Smooth muscle cell (in vitro differentiated cells): ENCODE results near the gene TSPAN5. TPM values are rescaled to one million over a fixed set of nuclear protein-coding genes. Genes with fewer than 3 reads are reported as not detected.

Experiments
- DNase-seq: peaks from one replicate; lab custom pipeline; 2025; ENCODE audit not compliant: unreplicated experiment; lab: John Stamatoyannopoulos, UW
- H2AFZ ChIP-seq: fragments of 200-600 bp; sonication (generic); 2 replicates; pipeline ENCODE4 v1.6.0; 2016; ENCODE audit warnings: antibody characterized with exemption, low read depth, mild to moderate bottlenecking
- H3F3A ChIP-seq: fragments of 200-600 bp; sonication (generic); 2 replicates; pipeline ENCODE4 v1.6.0; 2017; ENCODE audit warnings: antibody characterized with exemption, low read depth
- H3K27ac ChIP-seq: fragments of 200-600 bp; sonication (generic); 2 replicates; pipeline ENCODE4 v1.5.1; 2016; ENCODE audit warnings: low read depth, mild to moderate bottlenecking
- H3K27me3 ChIP-seq: fragments of 200-600 bp; sonication (generic); 2 replicates; pipeline ENCODE4 v1.6.1; 2016; ENCODE audit warnings: low read depth, mild to moderate bottlenecking
- H3K36me3 ChIP-seq: fragments of 200-600 bp; sonication (generic); 2 replicates; pipeline ENCODE4 v1.5.1; 2016; ENCODE audit warnings: low read depth
- H3K4me1 ChIP-seq: fragments of 200-600 bp; sonication (generic); 2 replicates; pipeline ENCODE4 v1.5.1; 2016; ENCODE audit warnings: low read depth
- H3K4me2 ChIP-seq: fragments of 200-600 bp; sonication (generic); 2 replicates; pipeline ENCODE4 v1.6.0; 2016; ENCODE audit warnings: mild to moderate bottlenecking
- H3K4me3 ChIP-seq: fragments of 200-600 bp; sonication (generic); 2 replicates; pipeline ENCODE4 v1.5.1; 2016; ENCODE audit warnings: mild to moderate bottlenecking
- H3K79me2 ChIP-seq: fragments of 200-600 bp; sonication (generic); 2 replicates; pipeline ENCODE4 v1.6.0; 2016; ENCODE audit warnings: low read depth, mild to moderate bottlenecking
- H3K9ac ChIP-seq: fragments of 200-600 bp; sonication (generic); 2 replicates; pipeline ENCODE4 v1.6.0; 2016; ENCODE audit warnings: low read depth
- H3K9me3 ChIP-seq: fragments of 200-600 bp; sonication (generic); replicated peaks from 2 replicates; pipeline ENCODE4 v1.5.1; 2016; ENCODE audit warnings: low read depth
- H4K20me1 ChIP-seq: fragments of 200-600 bp; sonication (generic); 2 replicates; pipeline ENCODE4 v1.6.0; 2016; ENCODE audit warnings: low read depth
- WGBS: methylation state at CpG from one replicate; pipeline ENCODE4 v1.1.7; 2016; ENCODE audit warnings: low lambda C conversion rate; 5-methylcytosine and 5-hydroxymethylcytosine counted together
- polyA plus RNA-seq: library from polyadenylated mRNA; unstranded; fragments of >200 nt; fragmentation: Nextera tagmentation; extraction: Ambion mirVana; gene quantifications from 2 replicates; pipeline ENCODE4 v1.2.1, GENCODE V29; 2016
- total RNA-seq: library from RNA; depleted of rRNA; stranded (reverse); fragments of >200 nt; gene quantifications from 2 replicates; pipeline ENCODE4 v1.2.3, GENCODE V29; 2014
- TF ChIP-seq, protein P1 (sequence below): fragments of 200-600 bp; sonication (generic); IDR thresholded peaks from 2 replicates; pipeline ENCODE4 v1.5.1; 2017; ENCODE audit warnings: borderline replicate concordance, mild to moderate bottlenecking, antibody characterized with exemption; ENCODE audit not compliant: insufficient read depth, poor library complexity, severe bottlenecking

Gene TSPAN5
- total and polyA plus RNA-seq, 2 experiments from 2014 or later: 28.3 to 35.8 TPM

DNA sequence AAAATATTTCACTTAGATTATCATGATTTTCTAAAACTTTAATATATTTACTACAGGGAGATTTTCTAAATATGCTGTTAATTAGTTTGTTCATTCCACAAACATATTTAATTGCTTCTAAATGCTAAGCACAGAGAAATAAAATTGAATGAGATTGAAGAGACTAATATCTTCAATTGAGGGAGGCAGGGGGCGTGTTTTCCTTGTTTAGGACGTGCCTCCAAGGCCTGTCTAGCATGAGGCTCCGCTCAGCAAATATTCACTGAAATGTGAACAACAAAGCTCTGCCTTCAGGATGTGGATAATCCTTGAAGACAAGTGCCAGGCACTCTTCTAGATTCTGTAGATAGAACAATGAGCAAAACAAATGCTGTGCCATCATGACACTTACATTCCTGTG lies 98.1 kb downstream of the TSPAN5 start:
- peaks cover 55% of the 10 kb centered on the region for H3K4me1 ChIP-seq
- TF ChIP-seq, protein P1, sequence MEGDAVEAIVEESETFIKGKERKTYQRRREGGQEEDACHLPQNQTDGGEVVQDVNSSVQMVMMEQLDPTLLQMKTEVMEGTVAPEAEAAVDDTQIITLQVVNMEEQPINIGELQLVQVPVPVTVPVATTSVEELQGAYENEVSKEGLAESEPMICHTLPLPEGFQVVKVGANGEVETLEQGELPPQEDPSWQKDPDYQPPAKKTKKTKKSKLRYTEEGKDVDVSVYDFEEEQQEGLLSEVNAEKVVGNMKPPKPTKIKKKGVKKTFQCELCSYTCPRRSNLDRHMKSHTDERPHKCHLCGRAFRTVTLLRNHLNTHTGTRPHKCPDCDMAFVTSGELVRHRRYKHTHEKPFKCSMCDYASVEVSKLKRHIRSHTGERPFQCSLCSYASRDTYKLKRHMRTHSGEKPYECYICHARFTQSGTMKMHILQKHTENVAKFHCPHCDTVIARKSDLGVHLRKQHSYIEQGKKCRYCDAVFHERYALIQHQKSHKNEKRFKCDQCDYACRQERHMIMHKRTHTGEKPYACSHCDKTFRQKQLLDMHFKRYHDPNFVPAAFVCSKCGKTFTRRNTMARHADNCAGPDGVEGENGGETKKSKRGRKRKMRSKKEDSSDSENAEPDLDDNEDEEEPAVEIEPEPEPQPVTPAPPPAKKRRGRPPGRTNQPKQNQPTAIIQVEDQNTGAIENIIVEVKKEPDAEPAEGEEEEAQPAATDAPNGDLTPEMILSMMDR: no peak
- H3K27ac ChIP-seq: peak overlapping the region; percentile 51
- H3K79me2 ChIP-seq: peaks cover 97% of the 10 kb centered on the region
- H3K4me3 ChIP-seq: no peak overlapping the region
- no peak for DNase-seq
- peaks cover 22% of the 10 kb centered on the region for H3F3A ChIP-seq
- no peaks in the 10 kb centered on the region for H3K27me3 ChIP-seq
- WGBS: 43% methylated on average over 3 of the region's 3 CpGs
- H3K9ac ChIP-seq: no peak overlapping the region
- H3K4me2 ChIP-seq: peak overlapping the region; percentile 46
- H3K9me3 ChIP-seq: no peaks in the 10 kb centered on the region
- no peaks in the 10 kb centered on the region for H3K36me3 ChIP-seq
- no peak overlapping the region for H2AFZ ChIP-seq
- H4K20me1 ChIP-seq: peaks cover 4% of the 10 kb centered on the region

DNA sequence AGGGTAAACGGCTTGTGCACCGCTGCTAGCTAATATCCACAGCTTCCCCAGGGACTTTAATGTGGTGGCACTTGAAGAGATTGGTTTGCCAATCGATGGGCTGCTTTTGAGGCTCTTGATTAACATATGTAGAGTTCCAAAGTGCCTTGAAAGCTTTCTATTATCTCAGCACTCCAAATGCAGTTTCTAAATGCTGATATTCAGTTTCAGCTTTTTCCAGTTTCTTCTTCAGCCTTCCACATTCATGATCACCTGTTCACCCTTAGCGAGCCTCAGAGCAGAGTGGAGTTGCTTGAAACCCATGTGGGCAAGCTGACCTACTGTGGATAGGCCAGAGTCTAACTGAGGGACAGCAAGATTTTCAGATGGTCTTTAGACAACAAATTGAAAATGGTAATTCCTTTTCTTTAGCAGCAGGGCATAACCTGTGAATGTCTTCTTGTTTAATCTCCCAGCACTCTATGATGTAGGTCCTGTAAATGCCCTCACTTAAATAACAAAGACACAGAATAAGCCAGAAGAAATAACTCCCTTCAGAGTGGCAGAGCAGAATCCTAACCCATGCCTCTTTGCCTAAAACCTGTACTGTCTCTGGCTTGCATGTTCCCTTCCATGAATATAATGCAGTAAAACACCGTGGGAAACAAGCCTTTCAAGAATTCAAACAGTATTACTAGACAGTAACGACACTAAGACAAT lies 99.8 kb downstream of the TSPAN5 start:
- Histone ChIP-seq H3K4me1 (peaks cover 51% of the 10 kb centered on the region), H3K36me3 (no peaks in the 10 kb centered on the region), H3K9me3 (no peaks in the 10 kb centered on the region), H3K9ac (no peak overlapping the region), H3F3A (peaks cover 22% of the 10 kb centered on the region), H3K27ac (peak overlapping the region; percentile 51), H3K79me2 (peaks cover 97% of the 10 kb centered on the region), H3K4me3 (no peak overlapping the region), H4K20me1 (peaks cover 4% of the 10 kb centered on the region), H3K27me3 (no peaks in the 10 kb centered on the region), H3K4me2 (peak overlapping the region; percentile 25), H2AFZ (no peak overlapping the region)
- WGBS: 39% methylated on average over 6 of the region's 6 CpGs
- TF ChIP-seq, protein P1: no peak
- DNase-seq: no peak

DNA sequence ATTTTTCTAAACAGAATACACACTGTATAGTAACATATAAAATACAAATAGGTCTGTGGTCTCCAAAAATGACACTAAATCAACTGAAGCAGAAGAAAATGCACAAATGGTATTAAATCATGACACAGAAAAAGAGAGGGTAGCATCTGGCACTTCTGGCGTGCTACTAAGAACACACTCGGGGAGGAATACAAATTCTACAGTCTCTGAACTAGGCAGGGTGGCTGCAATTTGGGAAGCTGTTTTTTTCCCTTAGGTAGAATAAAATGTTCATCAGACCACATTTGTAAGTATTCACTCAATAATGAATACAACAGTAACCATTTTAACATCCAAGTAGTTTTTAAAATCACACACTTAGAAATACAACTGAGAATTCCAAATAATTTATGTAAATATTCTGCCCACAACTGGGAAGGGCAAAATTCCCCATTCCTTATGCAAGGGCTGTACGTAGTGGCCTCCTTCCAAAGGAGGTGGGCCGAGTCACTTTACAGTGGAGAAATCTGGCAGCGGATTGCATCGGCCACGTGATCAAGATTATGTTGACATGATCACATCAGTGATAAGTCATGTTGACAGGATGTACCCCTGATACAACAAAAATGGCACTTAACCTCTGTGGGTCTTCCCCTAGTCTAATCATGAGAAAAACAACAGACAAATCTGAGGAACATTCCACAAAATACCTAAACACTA lies 101.1 kb downstream of the TSPAN5 start:
- WGBS: 44% methylated on average over 7 of the region's 7 CpGs
- no peaks in the 10 kb centered on the region for H3K9me3 ChIP-seq
- no peak overlapping the region for H2AFZ ChIP-seq
- TF ChIP-seq, protein P1: no peak
- peaks cover 97% of the 10 kb centered on the region for H3K79me2 ChIP-seq
- no peaks in the 10 kb centered on the region for H3K27me3 ChIP-seq
- peak overlapping the region; percentile 0 for H3K27ac ChIP-seq
- peak overlapping the region; percentile 25 for H3K4me2 ChIP-seq
- no peak overlapping the region for H3K9ac ChIP-seq
- H3K4me3 ChIP-seq: no peak overlapping the region
- no peaks in the 10 kb centered on the region for H3K36me3 ChIP-seq
- peaks cover 51% of the 10 kb centered on the region for H3K4me1 ChIP-seq
- no peak for DNase-seq
- H4K20me1 ChIP-seq: peaks cover 4% of the 10 kb centered on the region
- H3F3A ChIP-seq: peaks cover 22% of the 10 kb centered on the region
